T-cell (primary cell): ENCODE results near the gene TRIM26. TPM values are rescaled to one million over a fixed set of nuclear protein-coding genes. Genes with fewer than 3 reads are reported as not detected.

Source experiments
- ATAC-seq, 4 experiments: fragments of 200-7000 bp in 3 of 4; fragments of 150-1000 bp in 1 of 4; cut with Tn5 transposase; replicated peaks in 1 of 4; 1 replicate in 3 of 4; 2 replicates in 1 of 4; pipeline ENCODE4 v1.10.0; 2021; ENCODE audit warnings: moderate library complexity in 3 of 4, mild to moderate bottlenecking in 2 of 4, moderate number of reproducible peaks in 1 of 4
- CTCF ChIA-PET, 2 donors: fragments of 300-600 bp; sonication (Branson Sonifier 250); formaldehyde crosslinking; loops; one replicate each; lab custom pipeline; 2022; ENCODE audit warnings: antibody characterized with exemption in 2 of 2; lab: Charles Lee
- POLR2A ChIA-PET, 2 donors: fragments of 300-600 bp; sonication (Branson Sonifier 250); formaldehyde crosslinking; loops; one replicate each; lab custom pipeline; 2022; ENCODE audit warnings: antibody characterized with exemption in 2 of 2; lab: Charles Lee
- DNase-seq, 35 experiments: peaks; one replicate each; pipeline versions ENCODE4 v3.0.0 to v3.0.0-alpha.2; 2013 to 2023
- H3K27ac ChIP-seq: one replicate; pipeline ENCODE4 v1.5.1; 2013; ENCODE audit warnings: low read length
- H3K27me3 ChIP-seq, 2 experiments: replicated peaks in 1 of 2; 1 replicate in 1 of 2; 2 replicates in 1 of 2; pipeline versions ENCODE4 v1.6.1 to v1.7.0; 2013; ENCODE audit warnings: low read length in 1 of 2, mixed read lengths in 1 of 2; ENCODE audit not compliant: control insufficient read depth in 2 of 2, insufficient read depth in 2 of 2; ENCODE audit errors: extremely low read depth in 1 of 2
- H3K36me3 ChIP-seq, 2 donors: 1 replicate in 1 of 2; 2 replicates in 1 of 2; pipeline versions ENCODE4 v1.6.1 to v1.7.0; 2013; ENCODE audit warnings: low read length in 1 of 2; ENCODE audit not compliant: control insufficient read depth in 2 of 2, insufficient read depth in 1 of 2; ENCODE audit errors: extremely low read depth in 1 of 2
- H3K4me1 ChIP-seq, 2 experiments: 1 replicate in 1 of 2; 2 replicates in 1 of 2; pipeline versions ENCODE4 v1.6.1 to v1.7.0; 2013; ENCODE audit warnings: low read length in 2 of 2, mixed read lengths in 1 of 2; ENCODE audit not compliant: insufficient read depth in 2 of 2, control insufficient read depth in 1 of 2; ENCODE audit errors: extremely low read depth in 1 of 2
- H3K4me3 ChIP-seq, 2 donors: 1 replicate in 1 of 2; 2 replicates in 1 of 2; pipeline versions ENCODE4 v1.5.1 to v1.7.0; 2013; ENCODE audit warnings: mild to moderate bottlenecking in 2 of 2, low read length in 1 of 2, moderate library complexity in 1 of 2; ENCODE audit not compliant: control insufficient read depth in 1 of 2; ENCODE audit errors: extremely low read depth in 1 of 2
- H3K9me3 ChIP-seq: 2 replicates; pipeline ENCODE4 v1.7.0; 2013
- H3K27ac Mint-ChIP-seq, 2 donors: one replicate each; pipeline ENCODE4 v1.8.0; 2020 to 2021; ENCODE audit warnings: mild to moderate bottlenecking in 2 of 2, mixed read lengths in 2 of 2
- H3K27me3 Mint-ChIP-seq, 2 donors: one replicate each; pipeline ENCODE4 v1.8.0; 2021 to 2022; ENCODE audit warnings: mixed read lengths in 2 of 2
- H3K36me3 Mint-ChIP-seq: one replicate; pipeline ENCODE4 v1.8.0; 2021; ENCODE audit warnings: mixed read lengths
- H3K4me1 Mint-ChIP-seq, 3 donors: one replicate each; pipeline ENCODE4 v1.8.0; 2020 to 2022; ENCODE audit warnings: mixed read lengths in 3 of 3, mild to moderate bottlenecking in 1 of 3
- H3K4me3 Mint-ChIP-seq, 3 donors: one replicate each; pipeline ENCODE4 v1.8.0; 2020 to 2022; ENCODE audit warnings: mild to moderate bottlenecking in 3 of 3, mixed read lengths in 3 of 3, moderate library complexity in 3 of 3
- H3K9me3 Mint-ChIP-seq, 3 donors: one replicate each; pipeline ENCODE4 v1.8.0; 2020 to 2022; ENCODE audit warnings: mixed read lengths in 3 of 3
- WGBS: methylation state at CpG from one replicate; pipeline ENCODE4 v1.1.5; 2013; ENCODE audit warnings: missing lambda C conversion rate; ENCODE audit not compliant: insufficient coverage; 5-methylcytosine and 5-hydroxymethylcytosine counted together
- total RNA-seq, 35 experiments: library from RNA in 6 of 35; stranded (reverse) in 6 of 35; fragments of 120-200 nt in 1 of 35; gene quantifications; one replicate each; pipeline versions ENCODE4 v1.2.1 to v1.2.4 and lab custom pipeline; 2013 to 2026

Gene TRIM26
- total RNA-seq, 5 donors from 2014 or later (not counting 1 experiment from before 2014, with no cell fraction given) = 46.4 to 57.4 (median 54.1) TPM

DNA sequence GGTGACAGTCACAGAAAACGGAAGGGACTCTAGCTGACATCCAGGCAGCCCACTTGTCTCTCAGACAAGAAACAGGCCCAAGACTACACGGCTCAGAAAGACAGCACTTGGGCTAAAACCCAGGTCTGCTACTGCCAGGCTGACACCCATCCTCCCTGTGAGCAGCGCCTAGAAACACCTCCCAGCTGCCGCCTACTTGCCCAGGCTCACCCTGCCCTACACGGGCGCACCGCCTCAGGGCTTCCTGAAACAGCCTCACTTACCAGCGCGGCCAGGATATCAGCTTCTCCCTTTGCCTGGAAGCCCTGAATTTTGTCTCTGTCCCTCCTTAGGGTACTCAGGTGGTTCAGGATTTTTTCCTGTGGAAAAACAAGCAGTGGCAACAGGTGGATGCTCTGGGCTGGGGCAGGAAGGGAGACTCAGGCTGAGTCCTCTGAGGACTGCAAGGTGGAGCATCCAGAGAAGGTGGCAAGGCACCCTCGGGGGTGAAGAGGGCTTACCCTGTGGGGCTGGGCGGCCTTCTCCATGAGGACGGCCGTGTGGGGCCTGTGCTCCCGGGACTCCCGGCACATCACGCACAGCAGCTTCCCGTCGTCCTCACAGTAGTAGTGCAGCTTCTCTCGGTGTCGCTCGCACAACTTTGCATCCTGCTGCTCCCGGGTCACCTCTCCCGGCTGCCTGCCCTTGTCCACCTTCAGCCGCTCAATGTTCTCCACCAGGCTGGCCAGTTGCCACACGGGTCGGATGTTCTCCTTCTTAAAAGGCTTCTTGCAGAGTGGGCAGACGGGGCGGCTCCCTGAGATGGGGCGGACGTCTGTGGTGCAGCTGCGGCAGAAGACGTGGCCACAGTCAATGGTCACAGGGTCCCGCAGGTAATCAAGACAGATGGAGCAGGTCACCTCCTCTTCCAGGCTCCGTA, 14.8 kb downstream of the TRIM26 start:
- no peak for ATAC-seq
- no peak overlapping the region for H3K27ac Mint-ChIP-seq
- Histone ChIP-seq H3K9me3 (no peaks in the 10 kb centered on the region), H3K4me1 (peaks cover 0 to 5% of the 10 kb centered on the region in 2 experiments), H3K27ac (no peak overlapping the region), H3K36me3 (peaks cover 15 to 69% of the 10 kb centered on the region in 2 donors), H3K4me3 (no peak overlapping the region), H3K27me3 (no peaks in the 10 kb centered on the region)
- H3K4me1 Mint-ChIP-seq = peaks cover 25 to 35% (median 34%) of the 10 kb centered on the region in 3 donors
- H3K36me3 Mint-ChIP-seq = peaks cover 60% of the 10 kb centered on the region
- WGBS = 98% methylated on average over 32 of the region's 34 CpGs
- ChIA-PET POLR2A (no interaction called here), CTCF (interaction anchor here in 1 of 2 donors (0.5 kb wide), 1 partner anchor 95 kb away, joined by 4 read pairs; no protein-coding TSS in a partner anchor)
- no peaks in the 10 kb centered on the region for H3K27me3 Mint-ChIP-seq
- H3K4me3 Mint-ChIP-seq = peak overlapping the region in 1 of 3 donors; percentile 21
- DNase-seq = no peak
- no peaks in the 10 kb centered on the region for H3K9me3 Mint-ChIP-seq

DNA sequence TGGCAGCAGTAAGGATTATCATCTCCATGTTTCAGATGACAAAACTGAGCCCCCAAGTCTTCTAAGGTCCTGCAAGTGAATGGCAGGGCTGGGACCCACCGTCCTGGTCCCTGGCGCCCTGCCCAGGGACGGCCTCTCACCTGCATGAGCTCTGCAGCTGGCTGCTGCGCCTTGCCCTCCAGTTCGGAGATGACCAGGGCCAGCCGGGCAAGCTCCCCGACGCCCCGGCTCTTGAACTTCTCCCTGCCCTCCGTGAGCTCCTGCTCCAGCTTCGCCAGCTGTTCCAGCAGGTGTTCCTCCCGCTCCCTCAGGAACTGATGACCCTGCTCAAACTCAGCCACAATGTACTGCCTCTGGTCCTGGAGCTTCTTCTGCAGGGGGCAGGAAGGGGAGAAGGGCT, 16.8 kb downstream of the TRIM26 start:
- WGBS = 94% methylated on average over 10 of the region's 12 CpGs
- ATAC-seq (no peak), DNase-seq (no peak)
- Mint-ChIP-seq H3K27ac (no peak overlapping the region), H3K4me1 (peaks cover 11 to 19% (median 18%) of the 10 kb centered on the region in 3 donors), H3K9me3 (no peaks in the 10 kb centered on the region), H3K36me3 (peaks cover 58% of the 10 kb centered on the region), H3K4me3 (no peak overlapping the region), H3K27me3 (no peaks in the 10 kb centered on the region)
- Histone ChIP-seq H3K27me3 (no peaks in the 10 kb centered on the region), H3K27ac (no peak overlapping the region), H3K4me3 (no peak overlapping the region), H3K36me3 (peaks cover 15 to 75% of the 10 kb centered on the region in 2 donors), H3K9me3 (no peaks in the 10 kb centered on the region), H3K4me1 (peaks cover 0 to 5% of the 10 kb centered on the region in 2 experiments)
- ChIA-PET POLR2A (no interaction called here), CTCF (interaction anchor here in 1 of 2 donors (0.6 to 1.1 kb wide), 2 partner anchors 17 kb away, joined by 3 to 4 read pairs; partner anchors contain the start of gene TRIM26)

DNA sequence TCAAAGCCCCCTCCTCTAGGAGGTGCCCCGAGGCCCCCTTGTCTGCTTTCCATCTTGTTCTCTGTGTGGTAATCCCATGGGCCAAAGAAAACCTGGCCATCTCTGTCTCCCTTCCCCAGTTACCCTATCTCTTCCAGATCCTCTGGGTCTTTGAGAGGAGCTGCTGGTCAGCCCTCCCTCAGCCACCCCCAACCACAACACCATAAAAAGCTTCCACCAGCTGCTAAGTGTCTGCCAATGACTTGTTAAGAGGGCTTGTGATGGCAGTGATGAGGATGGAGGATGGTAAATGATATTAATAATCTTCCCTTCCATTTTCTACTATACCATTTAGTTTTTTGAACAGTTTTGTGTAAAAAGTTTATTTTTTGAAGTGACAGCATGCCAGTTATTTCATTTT, 17.3 kb downstream of the TRIM26 start:
- peaks cover 7 to 15% (median 14%) of the 10 kb centered on the region in 3 donors for H3K4me1 Mint-ChIP-seq
- no peak overlapping the region for H3K27ac ChIP-seq
- peaks cover 61% of the 10 kb centered on the region for H3K36me3 Mint-ChIP-seq
- H3K27ac Mint-ChIP-seq = no peak overlapping the region
- H3K36me3 ChIP-seq = peaks cover 15 to 75% of the 10 kb centered on the region in 2 donors
- no peak overlapping the region for H3K4me3 Mint-ChIP-seq
- H3K27me3 ChIP-seq = no peaks in the 10 kb centered on the region
- no peaks in the 10 kb centered on the region for H3K27me3 Mint-ChIP-seq
- no peaks in the 10 kb centered on the region for H3K9me3 Mint-ChIP-seq
- ATAC-seq (no peak), DNase-seq (no peak)
- POLR2A ChIA-PET = no interaction called here
- no peak overlapping the region for H3K4me3 ChIP-seq
- CTCF ChIA-PET = interaction anchor here in 1 of 2 donors (0.6 to 1.1 kb wide), 2 partner anchors 17 kb away, joined by 3 to 4 read pairs; partner anchors contain the start of gene TRIM26
- WGBS = no CpG with 5 or more reads among the region's 1 CpG
- H3K9me3 ChIP-seq = no peaks in the 10 kb centered on the region
- peaks cover 0 to 5% of the 10 kb centered on the region in 2 experiments for H3K4me1 ChIP-seq

DNA sequence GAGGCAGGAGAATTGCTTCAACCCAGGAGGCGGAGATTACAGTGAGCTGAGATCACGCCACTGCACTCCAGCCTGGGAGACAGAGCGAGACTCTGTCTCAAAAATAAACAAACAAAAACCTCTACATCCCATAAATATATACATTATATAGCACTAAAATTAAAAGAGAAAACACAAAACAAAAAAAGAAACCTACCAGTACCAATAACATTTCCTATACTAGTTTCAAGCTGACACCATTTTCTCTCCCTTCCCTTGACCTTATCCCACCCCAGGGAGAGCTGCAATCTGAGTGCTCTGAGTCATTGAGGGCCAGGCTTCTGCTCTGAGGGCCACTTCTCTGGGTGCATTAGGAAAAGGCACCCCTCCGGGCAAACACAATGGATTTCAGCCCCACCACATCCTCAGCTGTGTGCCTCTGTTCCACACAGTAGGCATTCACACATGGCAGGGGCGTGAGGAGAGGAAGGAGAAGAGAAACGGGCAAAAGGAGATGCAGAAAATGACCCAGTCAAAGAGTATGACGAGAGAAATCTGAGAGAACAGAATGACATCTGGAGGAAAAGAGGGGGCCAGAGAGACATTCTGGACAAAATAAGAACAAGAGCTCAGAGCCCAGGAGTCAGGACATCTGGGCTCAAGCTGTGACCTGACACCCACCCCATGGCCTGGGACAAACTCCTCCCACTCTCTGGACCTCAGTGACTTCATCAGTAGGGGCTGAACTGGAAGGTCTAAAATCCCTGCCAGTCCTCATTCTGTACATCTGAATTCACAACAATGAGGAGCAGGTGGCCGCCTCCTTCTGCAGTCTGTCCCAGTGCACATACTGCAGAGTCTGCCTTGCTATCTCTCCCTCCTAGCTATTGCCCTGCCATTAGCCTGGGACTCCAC, 18.2 kb downstream of the TRIM26 start:
- no peak for ATAC-seq
- no peaks in the 10 kb centered on the region for H3K9me3 ChIP-seq
- no peaks in the 10 kb centered on the region for H3K27me3 ChIP-seq
- CTCF ChIA-PET = no interaction called here
- H3K4me1 ChIP-seq = peaks cover 0 to 3% of the 10 kb centered on the region in 2 experiments
- Mint-ChIP-seq H3K4me1 (peaks cover 0 to 9% (median 7%) of the 10 kb centered on the region in 3 donors), H3K9me3 (no peaks in the 10 kb centered on the region), H3K36me3 (peaks cover 61% of the 10 kb centered on the region), H3K4me3 (no peak overlapping the region), H3K27me3 (no peaks in the 10 kb centered on the region), H3K27ac (peak overlapping the region in 1 of 2 donors; percentile 2)
- H3K27ac ChIP-seq = no peak overlapping the region
- WGBS = 90% methylated on average over 4 of the region's 8 CpGs
- H3K4me3 ChIP-seq = no peak overlapping the region
- DNase-seq = no peak
- POLR2A ChIA-PET = no interaction called here
- peaks cover 19 to 76% of the 10 kb centered on the region in 2 donors for H3K36me3 ChIP-seq

GRCh38 chr6:30192076-30192475, 21.1 kb downstream of the TRIM26 start:
- H3K4me3 Mint-ChIP-seq = no peak overlapping the region
- no peaks in the 10 kb centered on the region for H3K9me3 Mint-ChIP-seq
- Histone ChIP-seq H3K4me1 (no peaks in the 10 kb centered on the region), H3K27ac (no peak overlapping the region), H3K36me3 (peaks cover 20 to 72% of the 10 kb centered on the region in 2 donors), H3K4me3 (no peak overlapping the region), H3K27me3 (no peaks in the 10 kb centered on the region), H3K9me3 (no peaks in the 10 kb centered on the region)
- H3K36me3 Mint-ChIP-seq = peaks cover 62% of the 10 kb centered on the region
- peaks cover 0 to 5% (median 4%) of the 10 kb centered on the region in 3 donors for H3K4me1 Mint-ChIP-seq
- H3K27ac Mint-ChIP-seq = no peak overlapping the region
- DNase-seq (no peak), ATAC-seq (no peak)
- ChIA-PET CTCF (no interaction called here), POLR2A (no interaction called here)
- H3K27me3 Mint-ChIP-seq = no peaks in the 10 kb centered on the region
- WGBS = 89% methylated on average over 7 of the region's 7 CpGs

- H3K27ac Mint-ChIP-seq = peak overlapping the region in 1 of 2 donors; percentile 12
- ATAC-seq = no peak
- peaks cover 61% of the 10 kb centered on the region for H3K36me3 Mint-ChIP-seq
Observed at GRCh38 chr6:30188541-30188940, 24.7 kb downstream of the TRIM26 start.

More at GRCh38 chr6:30188541-30188940, 24.7 kb downstream of the TRIM26 start:
- CTCF ChIA-PET = interaction anchor here in 1 of 2 donors (0.6 kb wide), 1 partner anchor 85 kb away, joined by 5 read pairs; no protein-coding TSS in a partner anchor
- H3K27me3 Mint-ChIP-seq = no peaks in the 10 kb centered on the region
- 95% methylated on average over 3 of the region's 5 CpGs for WGBS
- no peak overlapping the region for H3K27ac ChIP-seq
- H3K4me1 Mint-ChIP-seq = no peaks in the 10 kb centered on the region
- no peak for DNase-seq
- no peak overlapping the region for H3K4me3 Mint-ChIP-seq
- H3K9me3 ChIP-seq = no peaks in the 10 kb centered on the region
- H3K4me1 ChIP-seq = no peaks in the 10 kb centered on the region
- POLR2A ChIA-PET = no interaction called here
- H3K9me3 Mint-ChIP-seq = no peaks in the 10 kb centered on the region
- no peak overlapping the region for H3K4me3 ChIP-seq
- no peaks in the 10 kb centered on the region for H3K27me3 ChIP-seq
- H3K36me3 ChIP-seq = peaks cover 23 to 78% of the 10 kb centered on the region in 2 donors
